Activated naive CD4-positive, alpha-beta T cell treated with anti-CD3 and anti-CD28 coated beads, Interleukin-2, amount 10 ng/mL, durations not matched to agents 7 days and 5 days (primary cell): Measurements from ENCODE around the gene OSMR.

Source experiments
- CTCF ChIA-PET: fragments of 350-600 bp; sonication (Branson Sonifier 250); formaldehyde crosslinking; loops from one replicate; lab custom pipeline; 2021; ENCODE audit warnings: antibody characterized with exemption; lab: Charles Lee
- DNase-seq: peaks from one replicate; pipeline ENCODE4 v3.0.0-alpha.2; 2020
- H3K27ac Mint-ChIP-seq: one replicate; pipeline ENCODE4 v1.8.0; 2021; ENCODE audit warnings: mild to moderate bottlenecking, moderate library complexity, mixed read lengths
- H3K27me3 Mint-ChIP-seq: one replicate; pipeline ENCODE4 v1.8.0; 2021; ENCODE audit warnings: mild to moderate bottlenecking, mixed read lengths
- H3K36me3 Mint-ChIP-seq: one replicate; pipeline ENCODE4 v1.8.0; 2021; ENCODE audit warnings: mixed read lengths
- H3K4me1 Mint-ChIP-seq: one replicate; pipeline ENCODE4 v1.8.0; 2021; ENCODE audit warnings: mixed read lengths
- H3K4me3 Mint-ChIP-seq: one replicate; pipeline ENCODE4 v1.8.0; 2021; ENCODE audit warnings: mild to moderate bottlenecking, moderate library complexity, mixed read lengths
- H3K9me3 Mint-ChIP-seq: one replicate; pipeline ENCODE4 v1.8.0; 2021; ENCODE audit warnings: mixed read lengths

The OSMR gene

DNA sequence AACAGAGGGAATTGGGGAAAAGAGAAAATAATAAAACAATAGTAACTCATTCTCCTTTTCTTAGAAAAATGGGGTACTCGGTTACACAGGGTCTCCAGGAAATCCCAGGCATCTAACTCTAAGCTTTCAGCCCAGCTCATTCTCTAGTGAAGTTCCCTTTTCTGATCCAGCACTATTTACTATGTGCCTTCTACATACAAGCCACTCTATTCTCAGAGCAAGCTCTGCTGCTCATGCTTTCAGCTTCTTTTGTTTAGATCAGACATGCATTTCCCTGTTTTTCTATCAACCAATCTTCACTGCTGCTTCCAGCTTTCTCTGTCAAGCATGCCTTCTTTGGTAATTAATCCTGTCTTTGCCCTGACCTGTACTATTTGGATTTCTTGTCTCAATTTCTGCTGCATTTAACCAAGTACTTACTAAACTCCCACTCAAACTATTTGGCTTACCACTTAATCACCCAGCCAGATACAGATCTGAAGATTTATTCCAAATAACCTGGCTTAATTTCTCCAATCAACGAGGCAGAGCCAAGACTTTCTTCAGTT, 25.3 kb downstream of the OSMR start:
- Mint-ChIP-seq H3K36me3 (no peaks in the 10 kb centered on the region), H3K4me3 (no peak overlapping the region), H3K27me3 (peaks cover 5% of the 10 kb centered on the region), H3K9me3 (no peaks in the 10 kb centered on the region), H3K27ac (no peak overlapping the region), H3K4me1 (no peaks in the 10 kb centered on the region)
- DNase-seq = no peak
- CTCF ChIA-PET = no interaction called here

DNA sequence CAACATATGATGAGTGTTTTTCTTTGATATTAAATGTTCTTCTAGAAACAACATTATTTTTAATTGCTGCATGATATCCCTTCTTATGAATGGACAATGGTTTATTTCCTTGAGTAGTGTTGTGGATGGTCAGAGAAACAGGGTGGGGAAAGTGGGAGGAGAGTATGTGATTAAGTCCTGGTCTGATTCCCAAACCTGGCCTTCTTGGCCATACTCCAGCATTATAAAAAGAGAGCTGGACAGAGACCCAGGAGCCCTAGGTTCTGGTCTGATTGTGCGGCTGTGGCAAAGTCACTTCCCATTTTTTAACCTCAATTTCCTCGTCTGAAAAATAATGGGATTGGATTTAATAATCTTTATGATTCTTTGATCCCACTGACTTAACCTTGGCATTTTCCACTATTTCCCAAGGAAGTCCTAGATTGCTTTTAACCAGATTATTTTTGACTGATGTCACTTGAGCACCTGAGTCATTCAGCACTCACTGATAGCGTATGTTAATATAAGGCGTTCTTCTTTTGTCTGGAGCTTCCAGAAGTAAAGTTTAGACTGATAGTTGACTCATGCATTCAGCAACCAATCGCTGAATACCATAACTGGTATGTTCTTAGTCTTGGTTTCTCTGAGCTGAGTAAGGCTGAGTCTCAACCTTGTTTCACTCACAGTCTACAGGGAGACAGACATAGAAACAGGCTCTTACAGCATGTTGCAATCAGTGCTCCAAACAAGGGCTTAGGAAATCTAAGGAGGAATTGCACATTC, 26.2 kb downstream of the OSMR start:
- no peaks in the 10 kb centered on the region for H3K9me3 Mint-ChIP-seq

DNA sequence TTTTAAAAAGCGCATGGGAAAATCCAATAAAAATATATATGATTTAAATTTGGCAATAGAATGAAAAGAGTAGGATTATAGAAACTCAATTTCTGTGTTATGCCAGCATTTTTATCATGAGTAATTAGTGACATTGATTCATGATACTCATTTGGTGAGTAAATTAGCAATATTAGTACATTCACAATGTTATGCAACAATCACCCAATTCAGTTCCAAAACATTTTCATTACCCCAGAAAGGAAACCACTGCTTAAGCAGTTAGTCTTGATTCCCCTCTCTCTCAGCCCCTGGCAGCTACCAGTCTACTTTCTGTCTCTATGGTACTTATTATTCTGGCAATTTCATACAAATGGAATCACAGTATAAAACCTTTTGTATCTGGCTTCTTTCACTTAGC, 27.0 kb downstream of the OSMR start:
- Mint-ChIP-seq H3K27me3 (peaks cover 6% of the 10 kb centered on the region), H3K9me3 (no peaks in the 10 kb centered on the region), H3K4me1 (no peaks in the 10 kb centered on the region), H3K36me3 (no peaks in the 10 kb centered on the region), H3K4me3 (no peak overlapping the region), H3K27ac (no peak overlapping the region)
- CTCF ChIA-PET = no interaction called here
- DNase-seq = no peak

More for the DNA sequence above, 26.2 kb downstream of the OSMR start:
- H3K4me1 Mint-ChIP-seq = no peaks in the 10 kb centered on the region
- no peak overlapping the region for H3K27ac Mint-ChIP-seq
- H3K36me3 Mint-ChIP-seq = no peaks in the 10 kb centered on the region
- peaks cover 5% of the 10 kb centered on the region for H3K27me3 Mint-ChIP-seq
- H3K4me3 Mint-ChIP-seq = no peak overlapping the region
- no peak for DNase-seq
- CTCF ChIA-PET = no interaction called here

- CTCF ChIA-PET = no interaction called here
- peaks cover 11% of the 10 kb centered on the region for H3K27me3 Mint-ChIP-seq
Measured at GRCh38 chr5:38874948-38875456, 29.2 kb downstream of the OSMR start.

DNA sequence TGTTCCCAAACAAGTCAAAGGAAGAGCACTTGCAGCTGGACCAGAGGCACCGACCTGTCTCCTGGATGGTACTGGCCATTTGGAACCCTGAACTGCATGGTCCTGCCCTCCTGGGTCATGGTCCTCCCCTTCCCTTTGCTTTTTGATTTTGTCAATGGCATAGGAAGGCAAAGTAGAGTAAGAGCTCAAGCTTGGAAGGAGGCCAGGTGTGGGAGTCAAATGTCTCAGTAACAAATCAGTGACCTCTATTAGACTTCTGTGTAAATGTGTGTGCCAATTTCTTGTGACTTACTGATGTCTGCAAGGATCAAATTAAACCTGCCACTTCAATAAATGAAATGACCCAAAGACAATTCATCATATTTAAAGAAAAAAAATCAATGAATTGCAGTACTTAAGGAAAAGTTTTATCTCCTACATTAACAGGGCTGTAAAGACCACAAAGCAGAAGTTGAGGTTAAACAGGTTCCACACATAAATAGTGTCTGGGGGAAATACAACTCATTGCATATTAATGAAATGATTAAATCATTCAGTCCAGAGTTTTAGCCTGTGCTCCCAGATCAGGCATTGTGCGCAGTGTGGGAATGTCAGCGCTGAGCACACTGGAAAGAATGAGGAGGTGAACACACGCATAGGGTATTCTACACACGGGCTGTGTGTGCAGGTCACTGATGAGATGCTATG, 32.7 kb downstream of the OSMR start:
- H3K36me3 Mint-ChIP-seq = no peaks in the 10 kb centered on the region
- H3K4me3 Mint-ChIP-seq = no peak overlapping the region
- DNase-seq = no peak
- no peak overlapping the region for H3K27ac Mint-ChIP-seq
- no peaks in the 10 kb centered on the region for H3K9me3 Mint-ChIP-seq
- no peaks in the 10 kb centered on the region for H3K4me1 Mint-ChIP-seq
- CTCF ChIA-PET = no interaction called here
- peaks cover 7% of the 10 kb centered on the region for H3K27me3 Mint-ChIP-seq

More at GRCh38 chr5:38874948-38875456, 29.2 kb downstream of the OSMR start:
- no peak overlapping the region for H3K27ac Mint-ChIP-seq
- no peaks in the 10 kb centered on the region for H3K4me1 Mint-ChIP-seq
- no peaks in the 10 kb centered on the region for H3K36me3 Mint-ChIP-seq
- no peak for DNase-seq
- H3K9me3 Mint-ChIP-seq = no peaks in the 10 kb centered on the region
- H3K4me3 Mint-ChIP-seq = no peak overlapping the region

DNA sequence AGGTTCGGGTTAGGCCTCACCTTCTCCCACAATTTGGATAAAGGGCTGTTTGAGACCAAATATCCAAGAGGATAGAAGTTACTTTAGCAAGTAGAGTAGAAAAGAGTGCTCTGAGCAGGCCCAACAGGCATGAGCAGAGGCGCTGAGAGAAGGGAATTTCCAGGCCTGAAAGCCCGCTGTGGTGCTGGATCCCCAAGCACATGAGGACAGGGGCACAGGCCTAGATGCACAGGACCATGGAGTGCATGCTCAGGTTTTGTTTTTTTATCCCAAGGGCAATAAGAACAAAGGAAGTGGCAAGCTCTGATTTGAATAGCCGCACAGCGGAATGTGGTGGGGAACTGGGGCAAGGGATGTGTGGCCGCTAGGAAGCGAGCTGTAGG, 33.3 kb downstream of the OSMR start:
- H3K9me3 Mint-ChIP-seq = no peaks in the 10 kb centered on the region
- no peak for DNase-seq
- H3K4me3 Mint-ChIP-seq = no peak overlapping the region
- H3K27me3 Mint-ChIP-seq = peaks cover 7% of the 10 kb centered on the region
- no peak overlapping the region for H3K27ac Mint-ChIP-seq
- H3K36me3 Mint-ChIP-seq = no peaks in the 10 kb centered on the region
- no peaks in the 10 kb centered on the region for H3K4me1 Mint-ChIP-seq
- CTCF ChIA-PET = no interaction called here

GRCh38 chr5:38883842-38884241, 38.0 kb downstream of the OSMR start:
- DNase-seq = no peak
- peaks cover 5% of the 10 kb centered on the region for H3K27me3 Mint-ChIP-seq
- no peaks in the 10 kb centered on the region for H3K9me3 Mint-ChIP-seq
- no peaks in the 10 kb centered on the region for H3K36me3 Mint-ChIP-seq
- H3K4me3 Mint-ChIP-seq = no peak overlapping the region
- no peaks in the 10 kb centered on the region for H3K4me1 Mint-ChIP-seq
- CTCF ChIA-PET = no interaction called here
- no peak overlapping the region for H3K27ac Mint-ChIP-seq

DNA sequence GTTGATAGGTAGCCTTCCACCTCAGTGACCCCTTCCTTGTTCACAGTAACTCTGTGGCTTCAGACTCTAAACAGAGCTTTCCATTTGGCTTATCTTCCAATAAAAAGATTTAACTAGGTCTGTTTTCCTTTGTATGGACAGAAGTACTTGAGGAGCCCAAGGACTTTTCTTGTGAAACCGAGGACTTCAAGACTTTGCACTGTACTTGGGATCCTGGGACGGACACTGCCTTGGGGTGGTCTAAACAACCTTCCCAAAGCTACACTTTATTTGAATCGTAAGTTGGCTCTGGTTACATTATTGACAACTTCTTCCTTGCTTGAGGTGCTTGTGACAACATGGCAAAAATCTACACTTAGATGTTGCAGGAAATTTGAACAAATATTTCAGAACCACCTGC, 39.4 kb downstream of the OSMR start:
- Mint-ChIP-seq H3K4me3 (no peak overlapping the region), H3K27me3 (peaks cover 5% of the 10 kb centered on the region), H3K4me1 (no peaks in the 10 kb centered on the region), H3K27ac (no peak overlapping the region), H3K9me3 (no peaks in the 10 kb centered on the region), H3K36me3 (no peaks in the 10 kb centered on the region)
- CTCF ChIA-PET = no interaction called here
- DNase-seq = no peak

DNA sequence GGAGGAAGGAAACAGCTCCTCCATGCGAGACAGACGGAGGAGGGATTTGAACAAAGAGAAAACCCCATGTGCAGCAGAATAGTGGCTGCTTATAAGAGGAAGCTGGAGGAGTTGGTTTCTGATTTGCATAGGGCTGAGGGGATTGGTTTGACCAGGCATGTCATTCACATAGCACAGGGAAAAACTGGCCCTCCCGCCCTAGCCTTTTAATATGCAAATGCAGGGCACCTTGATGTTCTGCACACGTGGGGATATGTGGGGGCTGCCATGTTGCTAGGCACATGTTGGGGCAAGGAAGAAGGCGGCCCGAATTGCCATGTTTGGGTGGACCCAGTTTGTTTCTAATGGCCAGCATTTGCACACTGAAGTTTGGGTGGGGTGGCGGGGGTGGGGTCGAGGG, 42.2 kb downstream of the OSMR start:
- H3K36me3 Mint-ChIP-seq = no peaks in the 10 kb centered on the region
- H3K4me1 Mint-ChIP-seq = no peaks in the 10 kb centered on the region
- no peak overlapping the region for H3K4me3 Mint-ChIP-seq
- no peak for DNase-seq
- no peaks in the 10 kb centered on the region for H3K9me3 Mint-ChIP-seq
- CTCF ChIA-PET = no interaction called here
- H3K27me3 Mint-ChIP-seq = peaks cover 11% of the 10 kb centered on the region
- no peak overlapping the region for H3K27ac Mint-ChIP-seq

- Mint-ChIP-seq H3K4me3 (no peak overlapping the region), H3K36me3 (no peaks in the 10 kb centered on the region), H3K4me1 (no peaks in the 10 kb centered on the region), H3K27ac (no peak overlapping the region), H3K9me3 (no peaks in the 10 kb centered on the region), H3K27me3 (peaks cover 11% of the 10 kb centered on the region)
- DNase-seq = no peak
- CTCF ChIA-PET = no interaction called here
Measured at GRCh38 chr5:38889424-38889823, 43.6 kb downstream of the OSMR start.

DNA sequence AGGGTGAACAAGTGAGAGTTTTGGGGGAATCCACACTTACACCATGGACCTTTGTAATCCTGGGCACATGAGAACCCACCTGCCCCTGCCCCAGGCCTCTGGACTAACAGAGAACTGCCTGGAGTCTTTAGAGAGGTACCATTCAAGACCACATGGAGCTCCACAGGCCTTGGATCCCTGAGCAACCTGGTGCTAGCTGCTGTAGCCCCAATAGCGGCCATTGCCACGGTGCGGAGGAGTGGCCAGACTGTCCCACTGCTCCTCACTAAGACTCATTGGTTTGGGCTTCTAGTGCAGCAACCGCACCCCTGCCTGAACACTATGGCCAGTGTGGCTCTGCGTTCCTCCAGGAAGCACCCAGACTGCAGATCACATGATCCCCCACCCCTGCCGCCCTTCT, 45.8 kb downstream of the OSMR start:
- H3K4me3 Mint-ChIP-seq = no peak overlapping the region
- no peaks in the 10 kb centered on the region for H3K36me3 Mint-ChIP-seq
- peaks cover 18% of the 10 kb centered on the region for H3K27me3 Mint-ChIP-seq
- no peaks in the 10 kb centered on the region for H3K9me3 Mint-ChIP-seq
- H3K4me1 Mint-ChIP-seq = no peaks in the 10 kb centered on the region
- H3K27ac Mint-ChIP-seq = no peak overlapping the region
- CTCF ChIA-PET = interaction anchor here (1.4 kb wide), 1 partner anchor 30 kb away, joined by 3 read pairs; no protein-coding TSS in a partner anchor
- DNase-seq = no peak

DNA sequence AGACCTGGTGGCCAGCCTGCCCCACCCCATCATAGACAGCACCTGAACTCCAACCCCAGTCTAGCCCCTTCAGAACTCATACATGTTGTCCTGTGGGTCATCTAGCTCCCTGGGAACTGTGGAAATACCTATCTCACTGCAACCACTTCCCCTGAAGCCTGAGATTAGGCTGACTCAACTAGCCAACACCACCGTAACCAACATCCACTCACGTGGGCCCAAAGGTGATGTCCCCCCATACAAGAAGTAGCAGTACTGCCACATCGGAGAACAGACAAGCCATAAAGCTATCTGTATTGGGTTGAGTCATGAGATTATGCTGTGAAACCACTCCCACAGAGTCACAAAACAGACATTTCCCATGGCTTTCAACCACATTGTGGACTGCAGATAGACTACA, 46.6 kb downstream of the OSMR start:
- Mint-ChIP-seq H3K4me1 (no peaks in the 10 kb centered on the region), H3K36me3 (no peaks in the 10 kb centered on the region), H3K9me3 (no peaks in the 10 kb centered on the region), H3K27ac (no peak overlapping the region), H3K27me3 (peaks cover 23% of the 10 kb centered on the region), H3K4me3 (no peak overlapping the region)
- no peak for DNase-seq
- CTCF ChIA-PET = no interaction called here

DNA sequence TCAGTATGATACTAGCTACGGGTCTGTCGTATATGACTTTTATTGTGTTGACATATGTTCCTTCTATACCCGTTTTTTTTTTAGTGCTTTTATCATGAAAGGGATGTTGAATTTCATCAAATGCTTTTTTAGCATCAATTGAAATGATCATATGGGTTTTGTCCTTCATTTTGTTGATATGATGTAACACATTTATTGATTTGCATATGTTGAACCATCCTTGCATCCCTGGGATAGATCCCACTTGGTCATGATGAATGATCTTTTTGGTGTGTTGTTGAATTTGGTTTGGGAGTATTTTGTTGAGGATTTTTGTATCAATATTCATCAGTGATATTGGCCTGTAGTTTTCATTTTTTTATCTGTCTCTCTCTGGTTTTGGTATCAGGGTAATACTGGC, 50.9 kb downstream of the OSMR start:
- H3K36me3 Mint-ChIP-seq = no peaks in the 10 kb centered on the region
- H3K27ac Mint-ChIP-seq = no peak overlapping the region
- DNase-seq = no peak
- CTCF ChIA-PET = no interaction called here
- no peak overlapping the region for H3K4me3 Mint-ChIP-seq
- H3K9me3 Mint-ChIP-seq = no peaks in the 10 kb centered on the region
- H3K4me1 Mint-ChIP-seq = no peaks in the 10 kb centered on the region
- peaks cover 26% of the 10 kb centered on the region for H3K27me3 Mint-ChIP-seq

DNA sequence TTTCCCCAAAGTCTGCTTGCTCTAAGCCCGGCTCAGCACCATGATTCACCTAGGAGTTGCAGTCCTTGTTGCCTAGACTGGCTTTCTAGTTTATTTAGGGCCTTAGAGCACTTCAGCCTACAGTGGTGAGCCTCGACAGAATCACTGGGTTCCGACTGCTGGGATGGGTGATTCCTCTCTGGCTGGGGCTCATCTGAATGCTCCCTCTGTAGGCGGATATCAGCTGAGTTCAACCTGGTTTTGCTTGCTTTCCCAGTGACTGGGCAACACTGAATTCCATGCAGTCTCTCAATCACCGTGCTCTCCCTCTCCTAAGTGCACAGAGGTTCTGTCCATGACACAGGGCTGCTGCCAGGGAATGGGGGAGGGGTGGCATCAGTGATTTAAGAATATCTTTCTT, 54.1 kb downstream of the OSMR start:
- no peak overlapping the region for H3K27ac Mint-ChIP-seq
- DNase-seq = no peak
- peaks cover 22% of the 10 kb centered on the region for H3K27me3 Mint-ChIP-seq
- no peaks in the 10 kb centered on the region for H3K4me1 Mint-ChIP-seq
- no peaks in the 10 kb centered on the region for H3K9me3 Mint-ChIP-seq
- no peaks in the 10 kb centered on the region for H3K36me3 Mint-ChIP-seq
- H3K4me3 Mint-ChIP-seq = no peak overlapping the region
- CTCF ChIA-PET = no interaction called here

DNA sequence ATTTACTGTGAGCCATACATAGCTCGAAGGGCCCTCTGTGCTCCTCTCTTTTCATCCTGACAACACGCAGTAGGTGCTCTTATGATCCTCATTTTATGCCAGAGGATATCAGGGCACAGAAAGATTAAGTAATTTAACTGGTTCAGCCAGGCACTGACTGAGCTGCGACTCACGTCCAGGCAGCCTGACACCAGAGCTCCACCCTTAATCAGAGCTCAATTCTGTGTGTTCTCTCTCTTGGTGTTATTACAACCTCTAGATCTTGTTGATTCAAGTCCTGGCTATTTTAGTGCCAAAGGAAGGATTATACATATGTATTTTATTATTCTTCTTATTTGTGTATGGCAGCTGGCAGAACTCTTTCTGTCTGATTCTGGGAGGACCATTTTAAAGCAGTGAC, 59.7 kb downstream of the OSMR start:
- Mint-ChIP-seq H3K27ac (no peak overlapping the region), H3K9me3 (peaks cover 5% of the 10 kb centered on the region), H3K4me3 (no peak overlapping the region), H3K27me3 (peaks cover 11% of the 10 kb centered on the region), H3K36me3 (no peaks in the 10 kb centered on the region), H3K4me1 (no peaks in the 10 kb centered on the region)
- DNase-seq = no peak
- CTCF ChIA-PET = no interaction called here
